Epithelial cell of proximal tubule (primary cell): ENCODE data around the gene MVB12B. TPM values are rescaled to one million over a fixed set of nuclear protein-coding genes. Genes with fewer than 3 reads are reported as not detected.

Experiments used
- DNase-seq: peaks from one replicate; pipeline ENCODE4 v3.0.0-alpha.2; 2011; ENCODE audit warnings: low read depth
- H3K4me3 ChIP-seq: 2 replicates; pipeline ENCODE4 v1.5.1; 2011; ENCODE audit warnings: low read depth, mild to moderate bottlenecking, low read length
- CTCF ChIP-seq: conservative IDR thresholded peaks from 2 replicates; pipeline ENCODE4 v1.5.1; 2012; ENCODE audit warnings: low read depth, mild to moderate bottlenecking, low read length
- total RNA-seq: library from RNA; depleted of rRNA; stranded (reverse); fragments of >200 nt; gene quantifications from 2 replicates; pipeline ENCODE4 v1.2.3, GENCODE V29; 2015

Gene MVB12B
- total RNA-seq, 1 donor from 2014 or later, result 6.1 TPM

GRCh38 chr9:126531591-126531990 lies 205.0 kb downstream of the MVB12B start:
- H3K4me3 ChIP-seq, result no peak overlapping the region
- TF ChIP-seq CTCF, result no peak
- no peak for DNase-seq

GRCh38 chr9:126532019-126532462 lies 205.4 kb downstream of the MVB12B start:
- H3K4me3 ChIP-seq, result no peak overlapping the region
- DNase-seq, result no peak
- no peak for TF ChIP-seq CTCF

GRCh38 chr9:126532489-126532888 lies 205.9 kb downstream of the MVB12B start:
- no peak for DNase-seq
- TF ChIP-seq CTCF, result no peak
- H3K4me3 ChIP-seq, result no peak overlapping the region

GRCh38 chr9:126532951-126533925 lies 206.6 kb downstream of the MVB12B start:
- H3K4me3 ChIP-seq, result no peak overlapping the region
- no peak for DNase-seq
- no peak for TF ChIP-seq CTCF

GRCh38 chr9:126533926-126534310 lies 207.3 kb downstream of the MVB12B start:
- no peak overlapping the region for H3K4me3 ChIP-seq
- no peak for DNase-seq
- TF ChIP-seq CTCF, result no peak

GRCh38 chr9:126534431-126535186 lies 208.0 kb downstream of the MVB12B start:
- no peak overlapping the region for H3K4me3 ChIP-seq
- no peak for TF ChIP-seq CTCF
- no peak for DNase-seq
